OCI-LY7 (cell line): ENCODE data around the gene RGS17. TPM values are rescaled to one million over a fixed set of nuclear protein-coding genes. Genes with fewer than 3 reads are reported as not detected.

Source experiments
- BruUV-seq: library from RNA; stranded (reverse); fragments of 400-500 nt; replicated peaks from 2 replicates; lab custom pipeline; 2021; lab: Mats Ljungman, UMichigan
- CTCF ChIA-PET: fragments of 300-600 bp; sonication (Branson Sonifier 250); formaldehyde crosslinking; loops from one replicate; lab custom pipeline; 2022; ENCODE audit warnings: antibody characterized with exemption; ENCODE audit not compliant: unreplicated experiment; lab: Charles Lee
- POLR2A ChIA-PET: fragments of 300-600 bp; sonication (Branson Sonifier 250); formaldehyde crosslinking; loops from one replicate; lab custom pipeline; 2022; ENCODE audit warnings: antibody characterized with exemption; lab: Charles Lee
- DNase-seq: peaks from one replicate; pipeline ENCODE4 v3.0.0-alpha.2; 2015; ENCODE audit warnings: low spot score
- H2AFZ ChIP-seq: fragments of 200-600 bp; sonication (generic), shearing (Covaris generic); 2 replicates; pipeline ENCODE4 v1.6.1; 2014; ENCODE audit warnings: mild to moderate bottlenecking, antibody characterized with exemption, low read length, moderate library complexity
- H3K27ac ChIP-seq: fragments of 200-600 bp; sonication (generic); 2 replicates; pipeline ENCODE4 v1.5.1; 2014; ENCODE audit warnings: mixed run types, low read depth, mild to moderate bottlenecking, moderate library complexity, low read length, inconsistent platforms; ENCODE audit not compliant: poor library complexity, severe bottlenecking
- H3K36me3 ChIP-seq: fragments of 200-600 bp; sonication (generic); 2 replicates; pipeline ENCODE4 v1.6.1; 2014; ENCODE audit warnings: mild to moderate bottlenecking, antibody characterized with exemption, low read length, moderate library complexity, mixed read lengths; ENCODE audit not compliant: insufficient read depth
- H3K4me1 ChIP-seq: fragments of 200-600 bp; sonication (generic); 2 replicates; pipeline ENCODE4 v1.5.1; 2014; ENCODE audit warnings: mild to moderate bottlenecking, low read length; ENCODE audit not compliant: insufficient read depth, poor library complexity, severe bottlenecking
- H3K4me2 ChIP-seq: fragments of 200-600 bp; sonication (generic); 2 replicates; pipeline ENCODE4 v1.6.1; 2014; ENCODE audit warnings: mild to moderate bottlenecking, low read length
- H3K4me3 ChIP-seq: fragments of 200-600 bp; sonication (generic); 2 replicates; pipeline ENCODE4 v1.5.1; 2014; ENCODE audit warnings: mild to moderate bottlenecking, low read depth, low read length; ENCODE audit not compliant: poor library complexity, severe bottlenecking
- H3K79me2 ChIP-seq: fragments of 200-600 bp; sonication (generic); 2 replicates; pipeline ENCODE4 v1.6.1; 2016; ENCODE audit warnings: low read depth, mild to moderate bottlenecking, low read length, moderate library complexity, mixed read lengths; ENCODE audit not compliant: insufficient read depth
- H3K9me2 ChIP-seq: fragments of 200-600 bp; sonication (generic); 2 replicates; pipeline ENCODE4 v1.6.1; 2016; ENCODE audit warnings: mild to moderate bottlenecking, low read length, mixed read lengths; ENCODE audit not compliant: insufficient read depth
- H3K9me3 ChIP-seq: fragments of 200-600 bp; sonication (generic); 2 replicates; pipeline ENCODE4 v1.6.1; 2014; ENCODE audit warnings: mild to moderate bottlenecking, mixed run types, low read length, mixed read lengths
- H4K20me1 ChIP-seq: fragments of 200-600 bp; sonication (generic); 2 replicates; pipeline ENCODE4 v1.6.1; 2014; ENCODE audit warnings: mild to moderate bottlenecking, antibody characterized with exemption, low read length, moderate library complexity, mixed read lengths; ENCODE audit not compliant: insufficient read depth
- CTCF ChIP-seq: fragments of 200-600 bp; sonication (generic); conservative IDR thresholded peaks from 2 replicates; pipeline ENCODE4 v1.5.1; 2014; ENCODE audit warnings: mild to moderate bottlenecking, antibody characterized with exemption, low read length, moderate library complexity, mixed read lengths
- EZH2phosphoT487 ChIP-seq: fragments of 200-600 bp; sonication (generic); IDR thresholded peaks from 2 replicates; pipeline ENCODE4 v1.6.1; 2018; ENCODE audit warnings: low read depth, borderline replicate concordance, mild to moderate bottlenecking, mixed run types, antibody characterized with exemption, low read length, moderate library complexity, mixed read lengths
- intact Hi-C: fragments of 100-400 bp; cut with micrococcal nuclease; formaldehyde crosslinking; loops from one replicate; pipeline ENCODE4 v1.10.0; 2022; ENCODE audit not compliant: unreplicated experiment
- total RNA-seq, 2 experiments: library from RNA; depleted of rRNA in 1 of 2; stranded (reverse); fragments of >200 nt in 1 of 2; shearing (Covaris generic) in 1 of 2; gene quantifications; 2 replicates each; pipeline ENCODE4 v1.2.3, GENCODE V29; 2014 to 2022

RGS17 gene
- total RNA-seq, 2 experiments from 2014 or later, result not detected

- no peak for TF ChIP-seq CTCF
- TF ChIP-seq EZH2phosphoT487, result no peak
- no peak overlapping the region for H3K4me2 ChIP-seq
- no peak overlapping the region for H3K4me3 ChIP-seq
- no peaks in the 10 kb centered on the region for H3K9me2 ChIP-seq
- ChIA-PET CTCF (no interaction called here), POLR2A (interaction anchor here (0.9 kb wide), 1 partner anchor 276 kb away, joined by 3 read pairs; no protein-coding TSS in a partner anchor)
- H3K36me3 ChIP-seq, result no peaks in the 10 kb centered on the region
- H3K9me3 ChIP-seq, result no peaks in the 10 kb centered on the region
- H2AFZ ChIP-seq, result no peak overlapping the region
- H3K4me1 ChIP-seq, result no peaks in the 10 kb centered on the region
- no peak overlapping the region for H3K27ac ChIP-seq
- DNase-seq, result no peak
- no peaks in the 10 kb centered on the region for H4K20me1 ChIP-seq
- H3K79me2 ChIP-seq, result no peaks in the 10 kb centered on the region
- intact Hi-C loops, result loop anchor here (5.0 to 10.0 kb wide), 3 partner anchors 281 to 913 kb away; no protein-coding TSS in a partner anchor
- BruUV-seq, result no TSS peak
Measured at GRCh38 chr6:153031335-153031955, 99.6 kb downstream of the RGS17 start.

- no peaks in the 10 kb centered on the region for H3K4me1 ChIP-seq
- H4K20me1 ChIP-seq, result no peaks in the 10 kb centered on the region
- no peaks in the 10 kb centered on the region for H3K9me3 ChIP-seq
- H3K9me2 ChIP-seq, result no peaks in the 10 kb centered on the region
- H3K36me3 ChIP-seq, result no peaks in the 10 kb centered on the region
- no peak overlapping the region for H3K4me2 ChIP-seq
- ChIA-PET POLR2A (no interaction called here), CTCF (no interaction called here)
- BruUV-seq, result no TSS peak
- no peaks in the 10 kb centered on the region for H3K79me2 ChIP-seq
- TF ChIP-seq EZH2phosphoT487, result no peak
- TF ChIP-seq CTCF, result no peak
- no peak overlapping the region for H2AFZ ChIP-seq
- intact Hi-C loops, result no loop called here
- no peak for DNase-seq
- H3K27ac ChIP-seq, result no peak overlapping the region
- no peak overlapping the region for H3K4me3 ChIP-seq
Measured at GRCh38 chr6:153028963-153029362, 102.1 kb downstream of the RGS17 start.

GRCh38 chr6:153028286-153028685, 102.8 kb downstream of the RGS17 start:
- no peak for DNase-seq
- no peaks in the 10 kb centered on the region for H3K9me2 ChIP-seq
- no TSS peak for BruUV-seq
- no peak overlapping the region for H3K27ac ChIP-seq
- no peaks in the 10 kb centered on the region for H3K79me2 ChIP-seq
- CTCF ChIA-PET, result interaction anchor here (0.6 kb wide), 1 partner anchor 74 kb away, joined by 3 read pairs; no protein-coding TSS in a partner anchor
- H3K4me3 ChIP-seq, result no peak overlapping the region
- H3K9me3 ChIP-seq, result no peaks in the 10 kb centered on the region
- TF ChIP-seq EZH2phosphoT487 (no peak), CTCF (no peak)
- H3K4me2 ChIP-seq, result no peak overlapping the region
- POLR2A ChIA-PET, result no interaction called here
- H3K36me3 ChIP-seq, result no peaks in the 10 kb centered on the region
- intact Hi-C loops, result no loop called here
- H4K20me1 ChIP-seq, result no peaks in the 10 kb centered on the region
- no peak overlapping the region for H2AFZ ChIP-seq
- H3K4me1 ChIP-seq, result no peaks in the 10 kb centered on the region
